H9 (cell line): Measurements from ENCODE around the gene APOM. TPM values are rescaled to one million over a fixed set of nuclear protein-coding genes. Genes with fewer than 3 reads are reported as not detected.

Source experiments
- DNase-seq: peaks from one replicate; pipeline ENCODE4 v3.0.0-alpha.2; 2017
- H2AFZ ChIP-seq: one replicate; pipeline ENCODE4 v1.6.1; 2013; ENCODE audit warnings: mild to moderate bottlenecking, low read length, control low read depth, moderate library complexity
- H2AK5ac ChIP-seq: 2 replicates; pipeline ENCODE4 v1.6.1; 2013; ENCODE audit warnings: low read length, control low read depth, mixed read lengths; ENCODE audit not compliant: insufficient read length
- H2BK120ac ChIP-seq: one replicate; pipeline ENCODE4 v1.6.1; 2013; ENCODE audit warnings: low read depth, mild to moderate bottlenecking, low read length, control low read depth, inconsistent platforms; ENCODE audit not compliant: poor library complexity, severe bottlenecking
- H2BK12ac ChIP-seq: 2 replicates; pipeline ENCODE4 v1.6.1; 2013; ENCODE audit warnings: low read length, control low read depth, mixed read lengths, low read depth; ENCODE audit not compliant: insufficient read length
- H2BK15ac ChIP-seq: 2 replicates; pipeline ENCODE4 v1.6.1; 2013; ENCODE audit warnings: low read depth, low read length, control low read depth
- H2BK20ac ChIP-seq: one replicate; pipeline ENCODE4 v1.6.1; 2013; ENCODE audit warnings: low read depth, mild to moderate bottlenecking, low read length, control low read depth, inconsistent platforms; ENCODE audit not compliant: poor library complexity, severe bottlenecking
- H2BK5ac ChIP-seq: 2 replicates; pipeline ENCODE4 v1.6.1; 2013; ENCODE audit warnings: low read length, control low read depth, mixed read lengths; ENCODE audit not compliant: insufficient read length
- H3K14ac ChIP-seq: 2 replicates; pipeline ENCODE4 v1.6.1; 2013; ENCODE audit warnings: low read length, control low read depth; ENCODE audit not compliant: insufficient read depth
- H3K18ac ChIP-seq: 2 replicates; pipeline ENCODE4 v1.6.1; 2013; ENCODE audit warnings: low read depth, mild to moderate bottlenecking, mixed read lengths, low read length, control low read depth; ENCODE audit not compliant: insufficient read length
- H3K23ac ChIP-seq: 2 replicates; pipeline ENCODE4 v1.6.1; 2013; ENCODE audit warnings: low read length, control low read depth, mixed read lengths, low read depth; ENCODE audit not compliant: insufficient read length
- H3K23me2 ChIP-seq: 2 replicates; pipeline ENCODE4 v1.6.1; 2013; ENCODE audit warnings: low read depth, mild to moderate bottlenecking, mixed read lengths, low read length, control low read depth; ENCODE audit not compliant: insufficient read length, poor library complexity, severe bottlenecking
- H3K27ac ChIP-seq: 2 replicates; pipeline ENCODE4 v1.5.1; 2013; ENCODE audit warnings: low read length, control low read depth, mixed read lengths, low read depth; ENCODE audit not compliant: insufficient read length
- H3K27me3 ChIP-seq: 2 replicates; pipeline ENCODE4 v1.6.1; 2013; ENCODE audit warnings: low read length, control low read depth, inconsistent platforms; ENCODE audit not compliant: insufficient read depth
- H3K4ac ChIP-seq: 2 replicates; pipeline ENCODE4 v1.6.1; 2013; ENCODE audit warnings: low read depth, mild to moderate bottlenecking, control low read depth, inconsistent platforms, low read length, moderate library complexity
- H3K4me1 ChIP-seq: 2 replicates; pipeline ENCODE4 v1.6.1; 2013; ENCODE audit warnings: low read length, control low read depth, inconsistent platforms; ENCODE audit not compliant: insufficient read depth
- H3K4me2 ChIP-seq: 2 replicates; pipeline ENCODE4 v1.6.1; 2013; ENCODE audit warnings: low read length, control low read depth, mixed read lengths; ENCODE audit not compliant: insufficient read length, insufficient read depth
- H3K56ac ChIP-seq: 2 replicates; pipeline ENCODE4 v1.6.1; 2013; ENCODE audit warnings: low read depth, mild to moderate bottlenecking, mixed read lengths, low read length, control low read depth; ENCODE audit not compliant: insufficient read length
- H3K79me1 ChIP-seq: 2 replicates; pipeline ENCODE4 v1.6.1; 2013; ENCODE audit warnings: low read depth, mild to moderate bottlenecking, moderate library complexity, low read length, control low read depth, inconsistent platforms; ENCODE audit not compliant: insufficient read depth, poor library complexity, severe bottlenecking
- H3K79me2 ChIP-seq: 2 replicates; pipeline ENCODE4 v1.6.1; 2013; ENCODE audit warnings: low read length, control low read depth, inconsistent platforms; ENCODE audit not compliant: insufficient read depth
- H3K9ac ChIP-seq: 2 replicates; pipeline ENCODE4 v1.6.1; 2013; ENCODE audit warnings: low read length, control low read depth, mixed read lengths; ENCODE audit not compliant: insufficient read length; ENCODE audit errors: extremely low read depth
- H3K9me3 ChIP-seq: one replicate; pipeline ENCODE4 v1.6.1; 2013; ENCODE audit warnings: low read depth, low read length, inconsistent platforms; ENCODE audit not compliant: control insufficient read depth
- H3T11ph ChIP-seq: one replicate; pipeline ENCODE4 v1.6.1; 2013; ENCODE audit warnings: mild to moderate bottlenecking, low read length, control low read depth, inconsistent platforms
- H4K20me1 ChIP-seq: one replicate; pipeline ENCODE4 v1.6.1; 2013; ENCODE audit not compliant: control insufficient read depth, insufficient read length, insufficient read depth
- H4K5ac ChIP-seq: 2 replicates; pipeline ENCODE4 v1.6.1; 2013; ENCODE audit warnings: low read depth, mild to moderate bottlenecking, mixed read lengths, low read length, control low read depth; ENCODE audit not compliant: insufficient read length
- H4K8ac ChIP-seq: replicated peaks from 2 replicates; pipeline ENCODE4 v1.6.1; 2013; ENCODE audit warnings: low read length, control low read depth, mixed read lengths, low read depth; ENCODE audit not compliant: insufficient read length
- H4K91ac ChIP-seq: 2 replicates; pipeline ENCODE4 v1.6.1; 2013; ENCODE audit warnings: low read depth, mild to moderate bottlenecking, moderate library complexity, mixed read lengths, low read length, control low read depth; ENCODE audit not compliant: insufficient read length
- H3K27ac Mint-ChIP-seq, 3 experiments: 2 replicates in 2 of 3; 3 replicates in 1 of 3; pipeline ENCODE4 v1.8.0; 2020 to 2021; ENCODE audit warnings: mixed read lengths in 3 of 3, mild to moderate bottlenecking in 1 of 3, moderate library complexity in 1 of 3
- H3K27me3 Mint-ChIP-seq: 2 replicates; pipeline ENCODE4 v1.8.0; 2021; ENCODE audit warnings: low read depth, mild to moderate bottlenecking, moderate library complexity, mixed read lengths
- H3K36me3 Mint-ChIP-seq, 3 experiments: 2 replicates in 2 of 3; 3 replicates in 1 of 3; pipeline ENCODE4 v1.8.0; 2020 to 2021; ENCODE audit warnings: low read depth in 3 of 3, mixed read lengths in 3 of 3; ENCODE audit not compliant: insufficient read depth in 1 of 3
- H3K4me1 Mint-ChIP-seq, 2 experiments: 2 replicates each; pipeline ENCODE4 v1.8.0; 2020; ENCODE audit warnings: mixed read lengths in 2 of 2
- H3K4me3 Mint-ChIP-seq, 2 experiments: 2 replicates in 1 of 2; 3 replicates in 1 of 2; pipeline ENCODE4 v1.8.0; 2020 to 2021; ENCODE audit warnings: mild to moderate bottlenecking in 2 of 2, mixed read lengths in 2 of 2, moderate library complexity in 1 of 2
- H3K9me3 Mint-ChIP-seq, 2 experiments: 2 replicates in 1 of 2; 3 replicates in 1 of 2; pipeline ENCODE4 v1.8.0; 2020; ENCODE audit warnings: mild to moderate bottlenecking in 2 of 2, mixed read lengths in 2 of 2, moderate library complexity in 1 of 2
- CTCF ChIP-seq: fragments of 200-600 bp; sonication (generic); conservative IDR thresholded peaks from 3 replicates; pipeline ENCODE4 v1.8.0; 2021; ENCODE audit warnings: antibody characterized with exemption, mild to moderate bottlenecking
- whole genome bisulfite sequencing: extraction: QIAGEN DNeasy Blood & Tissue Kit; methylation state at CpG from one replicate; pipeline ENCODE4 v1.1.7; 2013; ENCODE audit warnings: missing lambda C conversion rate, low lambda C conversion rate, mixed read lengths; ENCODE audit not compliant: insufficient read length; ENCODE audit errors: extremely low coverage; 5-methylcytosine and 5-hydroxymethylcytosine counted together
- total RNA-seq: library from RNA; stranded (reverse); gene quantifications from 2 replicates; pipeline ENCODE4 v1.2.1, GENCODE V29; 2021

The APOM gene
- total RNA-seq, 1 experiment from 2014 or later, result 3.6 TPM

- Histone ChIP-seq H4K8ac (no peak overlapping the region), H4K91ac (no peak overlapping the region), H2BK15ac (no peak overlapping the region), H3T11ph (peak overlapping the region; percentile 30), H3K14ac (peak overlapping the region; percentile 95), H2BK12ac (no peak overlapping the region), H3K23ac (no peak overlapping the region), H3K4me2 (peak overlapping the region; percentile 31), H3K23me2 (peaks cover 8% of the 10 kb centered on the region), H4K20me1 (no peaks in the 10 kb centered on the region), H2BK120ac (peak overlapping the region; percentile 58), H2AK5ac (no peak overlapping the region), H3K79me2 (peaks cover 20% of the 10 kb centered on the region), H3K56ac (no peak overlapping the region), H3K27me3 (no peaks in the 10 kb centered on the region), H3K4me1 (peaks cover 14% of the 10 kb centered on the region), H3K9me3 (no peaks in the 10 kb centered on the region), H4K5ac (no peak overlapping the region), H2AFZ (no peak overlapping the region), H3K9ac (peak overlapping the region; percentile 74), H3K4ac (no peak overlapping the region; the same call in 1 of the 2 replicates), H2BK20ac (no peak overlapping the region), H3K79me1 (peaks cover 2% of the 10 kb centered on the region), H3K18ac (peak overlapping the region; percentile 90), H2BK5ac (no peak overlapping the region), H3K27ac (peak overlapping the region; percentile 86)
- DNase-seq, result peak; percentile 99
- Mint-ChIP-seq H3K27me3 (no peaks in the 10 kb centered on the region), H3K9me3 (no peaks in the 10 kb centered on the region; a peak in 1 of 5 replicates), H3K36me3 (peaks cover 35 to 39% (median 39%) of the 10 kb centered on the region in 3 experiments), H3K27ac (peak overlapping the region; percentile 100), H3K4me1 (peaks cover 29 to 34% of the 10 kb centered on the region in 2 experiments), H3K4me3 (peak overlapping the region; percentile 93 to 98)
- no CpG with 5 or more reads among the region's 50 CpGs for WGBS
- no peak for TF ChIP-seq CTCF
Measured at GRCh38 chr6:31619805-31620585, 35.7 kb upstream of the APOM start.
